Spleen (tissue), 7 donors: ENCODE results near the gene CNOT3.

Experiments used
- POLR2A ChIP-seq, 3 donors: fragments of 450-650 bp; IDR thresholded peaks; one replicate each; pipeline ENCODE4 v1.5.1; 2017; ENCODE audit warnings: antibody characterized with exemption in 3 of 3, mild to moderate bottlenecking in 1 of 3
- POLR2AphosphoS5 ChIP-seq, 3 donors: sonication (generic); formaldehyde crosslinking; IDR thresholded peaks; one replicate each; pipeline ENCODE4 v1.5.1; 2017; ENCODE audit warnings: antibody characterized with exemption in 3 of 3
- TF ChIP-seq, protein P1 (sequence below), 11 experiments: fragments of 200-600 bp in 7 of 11; fragments of 450-650 bp in 4 of 11; sonication (generic) in 4 of 11; IDR thresholded peaks in 8 of 11; conservative IDR thresholded peaks in 3 of 11; 1 replicate in 7 of 11; 2 replicates in 4 of 11; pipeline versions ENCODE4 v1.4.0 to v1.8.0; 2016 to 2021; ENCODE audit warnings: antibody characterized with exemption in 11 of 11, inconsistent platforms in 4 of 11, mild to moderate bottlenecking in 1 of 11
- donor health status: DM: no; HTN: no; CAD: no; lungs with moderate emphysema.
- donor health status: DM: no; HTN: no; CAD: no.
- donor health status: DM: no; HTN: no; CAD: no.

DNA sequence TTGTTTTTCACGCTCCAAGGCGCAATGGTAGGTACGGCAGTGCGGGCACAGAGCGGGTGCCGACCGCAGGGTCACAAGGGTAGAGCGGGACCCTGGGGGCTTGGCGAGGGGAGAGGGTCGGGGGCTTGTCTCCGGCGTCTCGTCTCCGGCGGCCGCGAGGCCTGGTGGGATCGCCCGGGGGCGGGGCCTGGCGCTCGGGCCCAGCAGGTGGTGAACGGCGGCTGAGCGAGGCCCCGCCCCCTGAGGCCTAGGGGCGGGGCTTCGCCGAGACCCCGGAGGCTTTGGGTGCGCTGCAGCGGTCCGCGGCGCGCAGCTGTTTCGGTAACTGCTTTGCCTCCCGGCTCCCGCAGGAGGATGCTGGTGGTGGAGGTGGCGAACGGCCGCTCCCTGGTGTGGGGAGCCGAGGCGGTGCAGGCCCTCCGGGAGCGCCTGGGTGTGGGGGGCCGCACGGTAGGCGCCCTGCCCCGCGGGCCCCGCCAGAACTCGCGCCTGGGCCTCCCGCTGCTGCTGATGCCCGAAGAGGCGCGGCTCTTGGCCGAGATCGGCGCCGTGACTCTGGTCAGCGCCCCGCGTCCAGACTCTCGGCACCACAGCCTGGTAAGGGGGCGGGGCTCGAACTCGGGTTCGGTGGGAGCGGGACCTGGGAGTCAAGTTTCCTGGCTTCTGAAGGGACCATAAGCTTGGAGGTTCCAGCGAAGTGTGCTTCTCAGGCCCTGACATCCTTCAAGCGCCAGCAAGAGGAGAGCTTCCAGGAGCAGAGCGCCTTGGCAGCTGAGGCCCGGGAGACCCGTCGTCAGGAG, 53.6 kb downstream of the CNOT3 start, which contains the start of gene TSEN34:
- TF ChIP-seq, protein P1, sequence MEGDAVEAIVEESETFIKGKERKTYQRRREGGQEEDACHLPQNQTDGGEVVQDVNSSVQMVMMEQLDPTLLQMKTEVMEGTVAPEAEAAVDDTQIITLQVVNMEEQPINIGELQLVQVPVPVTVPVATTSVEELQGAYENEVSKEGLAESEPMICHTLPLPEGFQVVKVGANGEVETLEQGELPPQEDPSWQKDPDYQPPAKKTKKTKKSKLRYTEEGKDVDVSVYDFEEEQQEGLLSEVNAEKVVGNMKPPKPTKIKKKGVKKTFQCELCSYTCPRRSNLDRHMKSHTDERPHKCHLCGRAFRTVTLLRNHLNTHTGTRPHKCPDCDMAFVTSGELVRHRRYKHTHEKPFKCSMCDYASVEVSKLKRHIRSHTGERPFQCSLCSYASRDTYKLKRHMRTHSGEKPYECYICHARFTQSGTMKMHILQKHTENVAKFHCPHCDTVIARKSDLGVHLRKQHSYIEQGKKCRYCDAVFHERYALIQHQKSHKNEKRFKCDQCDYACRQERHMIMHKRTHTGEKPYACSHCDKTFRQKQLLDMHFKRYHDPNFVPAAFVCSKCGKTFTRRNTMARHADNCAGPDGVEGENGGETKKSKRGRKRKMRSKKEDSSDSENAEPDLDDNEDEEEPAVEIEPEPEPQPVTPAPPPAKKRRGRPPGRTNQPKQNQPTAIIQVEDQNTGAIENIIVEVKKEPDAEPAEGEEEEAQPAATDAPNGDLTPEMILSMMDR (IDR thresholded peaks at IDR 0.05 in 8 of 11, conservative IDR thresholded peaks at IDR 0.05 in 3 of 11): peak in 2 of 11 experiments; percentile 20
- peak in 2 of 3 donors; percentile 64 to 65 for TF ChIP-seq POLR2A (IDR thresholded peaks at IDR 0.05)
- peak; percentile 89 to 93 (median 91) for TF ChIP-seq POLR2AphosphoS5 (IDR thresholded peaks at IDR 0.05)
